OCI-LY1 (cell line): ENCODE measurements around the gene MPV17L2.

Experiments
- H2AFZ ChIP-seq: fragments of 200-600 bp; sonication (generic), shearing (Covaris generic); 2 replicates; pipeline ENCODE4 v1.6.0; 2014; ENCODE audit warnings: antibody characterized with exemption, mild to moderate bottlenecking, low read length
- H3F3A ChIP-seq: fragments of 200-600 bp; sonication (generic), shearing (Covaris generic); 2 replicates; pipeline ENCODE4 v1.6.0; 2014; ENCODE audit warnings: mild to moderate bottlenecking, antibody characterized with exemption, low read length, moderate library complexity; ENCODE audit not compliant: insufficient read depth
- H3K27ac ChIP-seq: fragments of 200-600 bp; sonication (generic); 2 replicates; pipeline ENCODE4 v1.5.1; 2014; ENCODE audit warnings: low read length, mixed run types, mild to moderate bottlenecking, low read depth; ENCODE audit not compliant: poor library complexity, severe bottlenecking
- H3K27me3 ChIP-seq: fragments of 200-600 bp; sonication (generic); 2 replicates; pipeline ENCODE4 v1.6.0; 2014; ENCODE audit warnings: antibody characterized with exemption, mild to moderate bottlenecking, low read length, moderate library complexity; ENCODE audit not compliant: insufficient read depth
- H3K36me3 ChIP-seq: fragments of 200-600 bp; sonication (generic); 2 replicates; pipeline ENCODE4 v1.6.1; 2014; ENCODE audit warnings: mild to moderate bottlenecking, antibody characterized with exemption, low read length, moderate library complexity, mixed read lengths; ENCODE audit not compliant: insufficient read depth
- H3K4me1 ChIP-seq: fragments of 200-600 bp; sonication (generic); 2 replicates; pipeline ENCODE4 v1.5.1; 2014; ENCODE audit warnings: mild to moderate bottlenecking, low read length, moderate library complexity; ENCODE audit not compliant: insufficient read depth, severe bottlenecking
- H3K4me2 ChIP-seq: fragments of 200-600 bp; sonication (generic), shearing (Covaris generic); 2 replicates; pipeline ENCODE4 v1.6.1; 2014; ENCODE audit warnings: low read length
- H3K4me3 ChIP-seq: fragments of 200-600 bp; sonication (generic); 2 replicates; pipeline ENCODE4 v1.5.1; 2014; ENCODE audit warnings: low read length, low read depth, mild to moderate bottlenecking, mixed read lengths; ENCODE audit not compliant: poor library complexity, severe bottlenecking
- H3K79me2 ChIP-seq: fragments of 200-600 bp; shearing (Covaris generic); 2 replicates; pipeline ENCODE4 v1.6.1; 2016; ENCODE audit warnings: mixed run types, low read length, mixed read lengths; ENCODE audit not compliant: insufficient read depth
- H3K9ac ChIP-seq: fragments of 200-600 bp; sonication (generic), shearing (Covaris generic); 2 replicates; pipeline ENCODE4 v1.6.1; 2014; ENCODE audit warnings: mild to moderate bottlenecking, low read length, mixed read lengths
- H3K9me2 ChIP-seq: fragments of 200-600 bp; sonication (generic), shearing (Covaris generic); 2 replicates; pipeline ENCODE4 v1.6.1; 2014; ENCODE audit warnings: low read depth, mild to moderate bottlenecking, low read length, mixed read lengths
- H3K9me3 ChIP-seq: fragments of 200-600 bp; shearing (Covaris generic); 2 replicates; pipeline ENCODE4 v1.6.1; 2014; ENCODE audit warnings: low read length, mixed read lengths
- H4K20me1 ChIP-seq: fragments of 200-600 bp; sonication (generic), shearing (Covaris generic); 2 replicates; pipeline ENCODE4 v1.6.0; 2016; ENCODE audit warnings: mild to moderate bottlenecking, low read length; ENCODE audit not compliant: insufficient read depth
- EZH2 ChIP-seq: fragments of 200-600 bp; sonication (generic), shearing (Covaris generic); IDR thresholded peaks from 2 replicates; pipeline ENCODE4 v1.8.0; 2017; ENCODE audit warnings: borderline replicate concordance, mixed run types, mild to moderate bottlenecking, antibody characterized with exemption, low read length, moderate library complexity, mixed read lengths
- TF ChIP-seq, protein P1 (sequence below): fragments of 200-600 bp; sonication (generic), shearing (Covaris generic); IDR thresholded peaks from 2 replicates; pipeline ENCODE4 v1.5.1; 2017; ENCODE audit warnings: mild to moderate bottlenecking, antibody characterized with exemption, low read length, moderate library complexity, mixed read lengths

MPV17L2 gene

DNA sequence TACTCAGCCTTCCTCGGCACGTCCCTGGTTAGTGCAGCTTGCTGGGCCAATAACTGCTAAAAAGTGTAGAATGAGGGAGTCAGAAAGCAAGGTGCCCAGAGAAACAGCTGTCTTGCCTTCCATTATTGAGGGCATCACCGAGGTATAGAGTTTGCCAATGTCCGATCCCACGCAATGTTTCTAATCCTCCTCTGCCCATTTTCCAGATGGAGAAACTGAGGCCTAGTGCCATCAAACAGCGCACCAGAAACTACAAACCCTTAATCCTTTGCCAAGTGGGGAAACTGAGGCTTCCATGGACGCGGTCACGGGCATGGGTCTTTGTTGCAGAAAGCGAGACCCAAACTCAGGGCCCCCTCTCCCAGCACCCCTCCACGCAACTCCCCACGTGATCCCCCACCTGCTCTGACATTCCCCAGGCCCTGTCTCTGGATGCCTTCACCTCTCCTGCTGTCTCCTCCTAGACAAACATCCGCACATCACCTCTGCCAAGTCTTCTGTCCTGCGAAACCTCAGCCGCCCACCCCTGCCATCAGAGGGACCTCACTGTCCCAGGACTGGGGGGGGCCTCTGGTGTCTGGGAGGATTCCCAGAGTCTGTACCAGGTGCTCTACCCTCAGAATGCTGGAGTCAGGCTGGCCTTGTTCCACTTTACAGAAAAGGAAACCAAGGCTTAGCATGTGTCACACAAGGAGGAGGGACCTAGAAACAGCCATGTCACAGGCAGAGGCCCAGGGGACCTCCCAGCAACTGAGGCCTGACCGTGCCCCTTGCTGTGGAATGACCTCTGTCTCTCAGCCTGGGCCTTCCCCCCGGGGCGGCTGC lies 34.1 kb downstream of the MPV17L2 start:
- Histone ChIP-seq H4K20me1 (no peaks in the 10 kb centered on the region), H3K4me1 (peaks cover 16% of the 10 kb centered on the region), H3K4me3 (no peak overlapping the region), H3K9ac (no peak overlapping the region), H3K9me2 (no peaks in the 10 kb centered on the region), H3F3A (no peaks in the 10 kb centered on the region), H3K27me3 (0 out of 2 replicates have a peak, but pooled peaks cover 3% of the 10 kb centered on the region), H3K27ac (no peak overlapping the region), H3K36me3 (no peaks in the 10 kb centered on the region), H3K4me2 (no peak overlapping the region), H2AFZ (no peak overlapping the region), H3K9me3 (no peaks in the 10 kb centered on the region), H3K79me2 (no peaks in the 10 kb centered on the region)
- TF ChIP-seq, protein P1, sequence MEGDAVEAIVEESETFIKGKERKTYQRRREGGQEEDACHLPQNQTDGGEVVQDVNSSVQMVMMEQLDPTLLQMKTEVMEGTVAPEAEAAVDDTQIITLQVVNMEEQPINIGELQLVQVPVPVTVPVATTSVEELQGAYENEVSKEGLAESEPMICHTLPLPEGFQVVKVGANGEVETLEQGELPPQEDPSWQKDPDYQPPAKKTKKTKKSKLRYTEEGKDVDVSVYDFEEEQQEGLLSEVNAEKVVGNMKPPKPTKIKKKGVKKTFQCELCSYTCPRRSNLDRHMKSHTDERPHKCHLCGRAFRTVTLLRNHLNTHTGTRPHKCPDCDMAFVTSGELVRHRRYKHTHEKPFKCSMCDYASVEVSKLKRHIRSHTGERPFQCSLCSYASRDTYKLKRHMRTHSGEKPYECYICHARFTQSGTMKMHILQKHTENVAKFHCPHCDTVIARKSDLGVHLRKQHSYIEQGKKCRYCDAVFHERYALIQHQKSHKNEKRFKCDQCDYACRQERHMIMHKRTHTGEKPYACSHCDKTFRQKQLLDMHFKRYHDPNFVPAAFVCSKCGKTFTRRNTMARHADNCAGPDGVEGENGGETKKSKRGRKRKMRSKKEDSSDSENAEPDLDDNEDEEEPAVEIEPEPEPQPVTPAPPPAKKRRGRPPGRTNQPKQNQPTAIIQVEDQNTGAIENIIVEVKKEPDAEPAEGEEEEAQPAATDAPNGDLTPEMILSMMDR: no peak
- TF ChIP-seq EZH2: no peak

DNA sequence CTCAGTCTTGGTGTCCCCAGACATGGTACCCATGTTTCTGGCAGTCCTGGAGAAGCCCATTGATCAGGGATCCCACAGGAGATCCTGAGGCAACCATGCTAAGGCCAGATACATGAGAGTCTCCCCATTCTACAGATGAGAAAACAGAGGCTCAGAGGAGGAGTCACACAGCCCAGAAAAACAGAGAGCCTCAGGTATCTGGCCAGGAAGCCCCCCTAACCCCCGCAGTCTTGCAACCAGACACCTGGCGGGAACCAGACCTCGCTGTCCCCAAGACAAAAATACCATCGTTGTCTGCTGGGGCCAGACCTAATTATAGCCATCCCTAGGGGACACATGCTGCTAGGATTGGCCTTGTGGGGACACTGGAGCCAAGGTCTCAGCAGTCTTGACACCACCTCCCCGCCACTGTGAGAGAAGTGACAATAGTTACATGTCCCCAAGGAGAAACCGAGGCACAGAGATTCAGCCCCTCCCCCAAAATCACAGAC lies 34.8 kb downstream of the MPV17L2 start:
- no peak overlapping the region for H3K27ac ChIP-seq
- peaks cover 16% of the 10 kb centered on the region for H3K4me1 ChIP-seq
- no peak overlapping the region for H2AFZ ChIP-seq
- no peaks in the 10 kb centered on the region for H3F3A ChIP-seq
- H3K9me3 ChIP-seq: no peaks in the 10 kb centered on the region
- H3K27me3 ChIP-seq: 0 out of 2 replicates have a peak, but pooled peaks cover 3% of the 10 kb centered on the region
- H3K4me2 ChIP-seq: no peak overlapping the region
- H3K9me2 ChIP-seq: no peaks in the 10 kb centered on the region
- H4K20me1 ChIP-seq: no peaks in the 10 kb centered on the region
- H3K36me3 ChIP-seq: no peaks in the 10 kb centered on the region
- H3K4me3 ChIP-seq: no peak overlapping the region
- no peak overlapping the region for H3K9ac ChIP-seq
- H3K79me2 ChIP-seq: no peaks in the 10 kb centered on the region
- TF ChIP-seq, protein P1: no peak
- no peak for TF ChIP-seq EZH2

DNA sequence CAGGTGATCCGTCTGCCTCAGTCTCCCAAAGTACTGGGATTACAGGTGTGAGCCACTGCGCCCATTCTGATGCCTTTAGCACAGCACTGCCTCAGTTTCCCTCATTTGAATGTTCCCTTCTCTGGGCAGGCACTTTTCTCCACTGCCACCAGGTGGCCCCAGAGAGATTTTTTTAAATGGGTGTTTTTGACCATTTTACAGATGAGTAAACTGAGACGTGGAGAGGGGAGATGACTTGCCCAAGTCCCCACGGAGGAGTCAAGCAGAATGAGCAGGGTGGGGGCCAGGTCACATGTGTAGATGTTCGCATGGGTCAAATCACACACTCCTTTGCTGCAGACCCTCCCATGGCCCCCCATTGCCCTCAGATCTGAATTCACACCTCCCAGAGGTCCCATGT lies 36.5 kb downstream of the MPV17L2 start:
- Histone ChIP-seq H3K9ac (no peak overlapping the region), H3K9me2 (no peaks in the 10 kb centered on the region), H3K36me3 (no peaks in the 10 kb centered on the region), H3K79me2 (no peaks in the 10 kb centered on the region), H3K27me3 (0 out of 2 replicates have a peak, but pooled peaks cover 3% of the 10 kb centered on the region), H3K4me1 (peaks cover 16% of the 10 kb centered on the region), H3K9me3 (no peaks in the 10 kb centered on the region), H3F3A (no peaks in the 10 kb centered on the region), H2AFZ (no peak overlapping the region), H4K20me1 (no peaks in the 10 kb centered on the region), H3K4me2 (no peak overlapping the region), H3K4me3 (no peak overlapping the region), H3K27ac (no peak overlapping the region)
- TF ChIP-seq, protein P1: peak; percentile 74
- TF ChIP-seq EZH2: no peak
